DND-41 (cell line): ENCODE measurements around the gene C1orf105.

ENCODE experiments used
- EZH2 ChIP-seq: IDR thresholded peaks from 3 replicates; pipeline ENCODE4 v1.6.1; 2012; ENCODE audit warnings: borderline replicate concordance, low read depth, mild to moderate bottlenecking, moderate library complexity, low read length, inconsistent platforms; ENCODE audit not compliant: severe bottlenecking
- TF ChIP-seq, protein P1 (sequence below): IDR thresholded peaks from 2 replicates; pipeline ENCODE4 v1.5.1; 2012; ENCODE audit warnings: borderline replicate concordance, low read length, moderate library complexity, mild to moderate bottlenecking; ENCODE audit not compliant: poor library complexity, severe bottlenecking; ENCODE audit errors: extremely low read depth

DNA sequence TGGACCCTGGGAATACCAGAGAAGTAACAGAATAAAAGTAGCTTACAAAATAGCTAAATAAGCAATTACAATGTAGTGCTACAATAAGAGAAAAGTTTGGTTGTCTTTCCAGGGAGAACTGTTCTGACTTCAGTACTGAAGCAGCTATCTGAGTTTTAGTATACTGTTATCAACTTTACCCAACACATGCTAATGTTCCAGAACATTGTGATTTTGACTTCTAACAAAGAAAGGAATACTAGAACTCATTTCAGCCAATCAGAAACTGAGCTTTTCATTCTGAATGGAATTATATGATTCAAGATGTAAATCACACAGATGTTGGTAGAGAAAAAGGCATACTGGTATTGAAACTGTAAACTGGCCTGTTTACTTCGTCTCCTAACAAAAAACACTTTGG, at the start of gene C1orf105:
- TF ChIP-seq, protein P1, sequence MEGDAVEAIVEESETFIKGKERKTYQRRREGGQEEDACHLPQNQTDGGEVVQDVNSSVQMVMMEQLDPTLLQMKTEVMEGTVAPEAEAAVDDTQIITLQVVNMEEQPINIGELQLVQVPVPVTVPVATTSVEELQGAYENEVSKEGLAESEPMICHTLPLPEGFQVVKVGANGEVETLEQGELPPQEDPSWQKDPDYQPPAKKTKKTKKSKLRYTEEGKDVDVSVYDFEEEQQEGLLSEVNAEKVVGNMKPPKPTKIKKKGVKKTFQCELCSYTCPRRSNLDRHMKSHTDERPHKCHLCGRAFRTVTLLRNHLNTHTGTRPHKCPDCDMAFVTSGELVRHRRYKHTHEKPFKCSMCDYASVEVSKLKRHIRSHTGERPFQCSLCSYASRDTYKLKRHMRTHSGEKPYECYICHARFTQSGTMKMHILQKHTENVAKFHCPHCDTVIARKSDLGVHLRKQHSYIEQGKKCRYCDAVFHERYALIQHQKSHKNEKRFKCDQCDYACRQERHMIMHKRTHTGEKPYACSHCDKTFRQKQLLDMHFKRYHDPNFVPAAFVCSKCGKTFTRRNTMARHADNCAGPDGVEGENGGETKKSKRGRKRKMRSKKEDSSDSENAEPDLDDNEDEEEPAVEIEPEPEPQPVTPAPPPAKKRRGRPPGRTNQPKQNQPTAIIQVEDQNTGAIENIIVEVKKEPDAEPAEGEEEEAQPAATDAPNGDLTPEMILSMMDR: no peak
- TF ChIP-seq EZH2: no peak
